AG10803 (cell line): ENCODE results near the gene ANLN.

Experiments used
- DNase-seq: peaks from one replicate; pipeline ENCODE4 v3.0.0; 2010; ENCODE audit warnings: low read depth
- H3K4me3 ChIP-seq: 2 replicates; pipeline ENCODE4 v1.5.1; 2011; ENCODE audit warnings: mild to moderate bottlenecking, low read length, control low read depth
- CTCF ChIP-seq: conservative IDR thresholded peaks from 2 replicates; pipeline ENCODE4 v1.5.1; 2011; ENCODE audit warnings: mild to moderate bottlenecking, low read length, control low read depth, inconsistent platforms

The ANLN gene

GRCh38 chr7:36404639-36405408 lies 15.2 kb downstream of the ANLN start:
- H3K4me3 ChIP-seq = no peak overlapping the region
- TF ChIP-seq CTCF = no peak
- DNase-seq = no peak

GRCh38 chr7:36405409-36405803 lies 15.7 kb downstream of the ANLN start:
- TF ChIP-seq CTCF = no peak
- no peak overlapping the region for H3K4me3 ChIP-seq
- no peak for DNase-seq

DNA sequence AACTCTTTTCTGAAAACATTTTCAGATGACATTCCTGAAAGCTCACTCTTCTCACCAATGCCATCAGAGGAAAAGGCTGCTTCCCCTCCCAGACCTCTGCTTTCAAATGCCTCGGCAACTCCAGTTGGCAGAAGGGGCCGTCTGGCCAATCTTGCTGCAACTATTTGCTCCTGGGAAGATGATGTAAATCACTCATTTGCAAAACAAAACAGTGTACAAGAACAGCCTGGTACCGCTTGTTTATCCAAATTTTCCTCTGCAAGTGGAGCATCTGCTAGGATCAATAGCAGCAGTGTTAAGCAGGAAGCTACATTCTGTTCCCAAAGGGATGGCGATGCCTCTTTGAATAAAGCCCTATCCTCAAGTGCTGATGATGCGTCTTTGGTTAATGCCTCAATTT lies 16.5 kb downstream of the ANLN start:
- no peak for TF ChIP-seq CTCF
- no peak overlapping the region for H3K4me3 ChIP-seq
- no peak for DNase-seq

- no peak for DNase-seq
- H3K4me3 ChIP-seq = no peak overlapping the region
- TF ChIP-seq CTCF = no peak
Observed at GRCh38 chr7:36407636-36408550, 18.2 kb downstream of the ANLN start.

GRCh38 chr7:36408589-36408988 lies 18.9 kb downstream of the ANLN start:
- no peak for DNase-seq
- no peak for TF ChIP-seq CTCF
- H3K4me3 ChIP-seq = no peak overlapping the region

- no peak for DNase-seq
- H3K4me3 ChIP-seq = no peak overlapping the region
- TF ChIP-seq CTCF = no peak
Observed at GRCh38 chr7:36409180-36409579, 19.5 kb downstream of the ANLN start.
